ENCODE data around the gene ATRN.

ATRN gene

DNA sequence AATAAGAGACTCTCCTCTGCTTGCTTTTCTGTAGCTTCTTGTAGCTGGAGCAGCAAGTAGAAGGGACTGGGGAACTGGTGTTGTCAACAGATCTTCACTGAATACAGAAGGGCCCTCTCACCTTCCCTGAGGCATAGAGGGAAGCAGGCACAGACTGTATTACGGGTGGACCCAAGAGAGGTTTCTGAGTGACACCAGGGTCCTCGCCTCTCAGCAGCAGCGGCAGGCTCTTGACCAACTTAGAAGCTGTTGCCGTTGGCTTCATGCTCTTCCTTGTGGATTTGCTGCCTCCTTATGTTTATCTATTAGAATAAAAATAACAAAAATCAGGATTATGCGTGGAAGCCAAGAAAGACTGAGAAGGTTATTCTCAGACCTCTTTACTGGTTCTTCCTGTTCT, 160.7 kb downstream of the ATRN start:
- no peak for DNase-seq

DNA sequence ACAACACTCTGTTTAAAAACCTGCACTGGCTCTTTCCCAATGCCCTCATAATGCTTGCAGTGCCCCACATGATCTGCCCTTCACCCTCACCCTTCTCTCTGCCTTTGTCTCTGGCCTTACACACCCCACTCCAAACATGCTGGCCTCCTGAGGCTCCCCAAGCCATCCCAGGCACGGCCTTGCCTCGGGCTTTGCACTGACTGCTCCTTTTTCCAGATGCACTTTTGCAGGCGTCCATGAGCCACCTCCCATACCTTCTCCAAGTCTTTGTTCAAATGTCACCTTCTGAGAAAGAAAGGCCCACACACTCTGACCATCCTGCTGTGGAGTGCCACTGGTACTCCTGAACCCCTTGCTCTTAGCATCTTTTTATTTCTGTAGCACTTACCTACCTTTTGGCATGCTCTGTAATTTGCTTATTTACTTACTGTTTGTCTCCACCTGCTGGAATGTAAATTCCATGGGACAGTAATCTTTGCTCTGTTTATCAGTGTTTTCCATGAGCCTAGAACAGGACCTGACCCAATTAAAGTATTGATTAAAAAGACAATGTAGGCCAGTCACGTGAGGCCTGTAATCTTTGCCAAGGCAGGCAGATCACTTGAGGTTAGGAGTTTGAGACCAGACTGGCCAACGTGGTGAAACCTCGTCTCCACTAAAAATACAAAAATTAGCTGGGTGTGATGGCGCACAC, 161.6 kb downstream of the ATRN start:
- no peak for DNase-seq

DNA sequence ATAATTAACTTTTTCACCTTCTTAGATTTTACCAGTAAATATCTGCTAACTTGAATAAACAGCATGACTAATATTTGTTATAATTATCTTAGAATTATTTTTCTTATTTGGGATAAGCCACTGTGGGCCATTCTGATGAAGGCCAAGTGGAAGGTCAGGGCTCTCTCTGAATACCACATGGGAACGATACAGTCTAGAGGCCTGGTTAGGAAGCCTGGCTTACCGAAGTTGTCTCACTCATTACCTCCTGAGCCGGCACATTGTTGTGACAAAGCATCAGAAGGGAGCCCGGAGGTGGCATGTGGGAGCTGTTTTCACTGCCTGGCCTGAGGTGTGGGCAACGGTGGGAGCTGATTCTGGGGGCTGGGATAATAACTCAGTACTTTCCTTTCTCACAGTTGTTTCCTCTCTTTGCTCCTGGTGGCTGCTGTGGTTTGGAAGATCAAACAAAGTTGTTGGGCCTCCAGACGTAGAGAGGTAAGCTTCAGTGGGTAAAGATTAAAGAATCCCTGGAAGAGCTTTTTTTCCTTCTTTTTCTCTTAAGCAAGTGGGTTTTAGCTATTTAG, 163.2 kb downstream of the ATRN start:
- DNase-seq, result no peak

DNA sequence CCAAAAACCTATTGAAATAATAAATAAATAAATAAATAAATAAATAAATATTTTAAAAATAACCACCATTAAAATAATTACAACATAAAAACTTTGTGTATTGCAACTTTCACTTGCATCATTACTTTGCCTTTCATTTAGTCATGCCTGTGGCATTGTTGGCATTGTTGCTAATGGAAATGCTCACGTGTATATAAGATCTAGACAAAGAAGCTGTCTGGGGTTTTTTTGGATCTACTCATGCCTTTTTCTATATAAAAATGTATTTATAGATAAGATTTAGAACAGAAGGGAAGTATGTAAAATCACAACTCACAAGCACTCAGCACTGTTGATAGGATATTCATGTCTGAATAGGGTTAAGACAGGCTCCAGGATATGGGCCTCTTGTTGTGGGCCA, 164.5 kb downstream of the ATRN start:
- DNase-seq, result no peak

DNA sequence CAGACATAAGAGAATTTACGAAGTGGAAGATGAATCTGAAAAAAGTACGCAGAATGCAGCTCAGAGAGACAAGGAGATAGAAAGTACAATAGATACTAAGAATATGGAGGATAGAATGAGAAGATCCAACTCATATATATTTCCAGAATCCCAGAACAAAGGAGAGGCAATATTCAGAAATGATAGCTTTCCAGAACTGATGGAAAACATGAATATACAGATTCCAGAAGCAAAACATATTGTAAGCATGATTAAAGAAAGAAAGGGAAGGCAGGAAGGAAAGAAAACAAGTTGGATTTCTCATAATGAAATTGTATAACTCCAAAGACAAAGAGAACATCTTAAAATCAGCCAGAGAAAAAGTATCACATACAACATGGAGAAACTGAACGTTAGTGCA, 169.4 kb downstream of the ATRN start:
- DNase-seq, result no peak

DNA sequence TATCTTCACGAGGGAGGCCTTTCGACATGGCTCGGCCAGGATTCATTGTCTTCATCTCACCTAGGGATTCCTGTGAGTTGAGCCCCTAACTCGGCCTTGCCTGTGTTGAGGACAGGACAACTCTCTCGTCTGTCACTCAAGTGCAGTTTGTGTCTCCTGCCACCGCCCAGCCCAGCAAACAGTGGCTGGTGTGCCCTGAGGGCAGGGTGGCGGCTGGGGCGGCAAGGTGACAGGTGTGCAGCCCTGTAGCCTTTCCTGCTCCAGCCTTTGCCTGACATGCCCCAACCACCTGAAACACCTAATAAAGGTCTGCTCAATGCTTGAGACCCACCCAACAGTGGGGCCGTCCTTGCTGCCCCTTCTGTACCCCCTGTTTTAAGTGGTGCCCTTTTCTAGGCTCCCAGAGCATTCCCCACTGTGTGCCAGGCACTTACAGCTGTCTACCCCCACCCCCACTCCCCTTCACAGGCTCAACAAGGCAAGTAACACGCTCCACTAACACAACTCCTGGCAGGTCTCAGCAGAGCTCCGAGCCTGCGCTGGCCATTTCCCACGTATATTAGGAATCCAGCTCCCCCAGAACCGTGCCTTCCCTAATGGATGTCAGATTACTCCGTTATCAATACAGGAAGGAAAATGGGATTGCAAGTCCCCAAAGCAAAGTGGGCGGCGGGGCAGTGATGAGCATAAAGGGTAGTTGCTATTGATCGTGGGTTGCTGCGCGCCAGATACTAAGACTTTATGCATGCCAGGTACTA, 174.7 kb downstream of the ATRN start:
- DNase-seq, result no peak

DNA sequence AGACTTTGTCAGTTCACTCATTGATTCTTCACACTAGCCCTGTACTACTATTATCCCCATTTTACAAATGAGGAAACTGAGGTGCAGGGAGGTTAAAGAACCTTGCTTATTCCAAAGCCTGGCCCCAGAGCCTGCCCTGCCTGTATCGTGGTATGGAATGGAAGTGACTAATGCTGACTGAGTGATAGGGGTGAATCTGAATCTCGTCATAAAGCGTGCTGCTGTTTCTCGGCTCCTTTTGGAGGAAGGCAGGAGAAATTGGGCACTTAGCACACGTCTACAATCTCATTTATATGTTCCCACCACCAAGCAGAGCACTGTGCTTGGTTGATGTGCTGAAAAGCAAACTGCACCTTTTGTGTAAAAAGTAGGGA, 175.2 kb downstream of the ATRN start:
- no peak for DNase-seq

DNA sequence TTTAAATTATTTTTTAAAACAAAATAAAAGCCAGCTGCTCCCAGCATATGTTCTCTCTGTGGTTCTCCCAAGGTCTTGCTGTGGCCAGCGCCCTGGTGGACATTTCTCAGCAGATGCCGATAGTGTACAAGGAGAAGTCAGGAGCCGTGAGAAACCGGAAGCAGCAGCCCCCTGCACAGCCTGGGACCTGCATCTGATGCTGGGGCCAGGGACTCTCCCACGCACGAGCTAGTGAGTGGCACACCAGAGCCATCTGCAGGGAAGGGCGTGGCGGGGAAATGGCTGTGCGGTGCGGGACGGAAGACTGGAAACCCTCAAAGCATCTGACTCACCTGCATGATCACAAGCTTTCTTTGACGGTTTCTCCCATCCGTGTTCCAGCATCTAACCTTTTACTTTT, 175.8 kb downstream of the ATRN start:
- DNase-seq, result no peak

DNA sequence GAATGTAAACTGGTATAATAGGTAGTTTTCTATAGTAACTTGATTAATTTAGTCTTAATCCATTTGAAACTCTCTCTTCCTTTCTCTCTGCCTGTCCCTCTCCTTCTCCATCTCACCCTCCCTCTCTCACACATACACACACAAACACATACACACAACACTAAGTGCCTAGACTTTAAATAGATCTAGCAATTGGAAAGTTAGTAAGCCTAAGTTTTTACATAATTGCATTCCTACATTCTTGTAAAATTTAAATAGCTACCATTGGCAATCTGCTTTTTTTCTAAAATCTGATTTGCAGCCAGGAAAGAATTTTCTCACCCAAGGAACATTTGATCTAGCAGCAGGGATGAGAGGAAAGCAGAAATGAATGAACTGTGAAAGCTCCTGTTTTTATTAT, 176.7 kb downstream of the ATRN start:
- DNase-seq, result no peak

DNA sequence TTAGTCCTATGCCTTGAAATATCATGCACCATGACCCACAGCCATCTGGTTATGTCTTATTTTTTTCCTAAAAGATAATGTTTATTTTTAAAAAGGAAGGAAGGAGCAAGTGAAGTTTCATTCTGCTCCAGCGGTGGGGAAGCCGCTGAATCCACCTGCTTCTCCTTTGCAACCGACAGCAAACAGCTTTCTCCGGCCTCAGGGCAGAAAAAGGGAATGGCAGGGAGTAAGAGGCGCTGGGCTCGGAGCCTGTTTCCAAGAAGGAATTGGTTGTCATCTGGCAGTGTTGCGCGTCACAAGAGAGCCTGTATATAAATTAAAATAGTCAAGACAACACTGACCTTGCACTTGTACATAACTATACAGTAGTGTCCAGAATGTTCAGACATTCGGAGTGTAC, 178.1 kb downstream of the ATRN start:
- DNase-seq, result no peak

DNA sequence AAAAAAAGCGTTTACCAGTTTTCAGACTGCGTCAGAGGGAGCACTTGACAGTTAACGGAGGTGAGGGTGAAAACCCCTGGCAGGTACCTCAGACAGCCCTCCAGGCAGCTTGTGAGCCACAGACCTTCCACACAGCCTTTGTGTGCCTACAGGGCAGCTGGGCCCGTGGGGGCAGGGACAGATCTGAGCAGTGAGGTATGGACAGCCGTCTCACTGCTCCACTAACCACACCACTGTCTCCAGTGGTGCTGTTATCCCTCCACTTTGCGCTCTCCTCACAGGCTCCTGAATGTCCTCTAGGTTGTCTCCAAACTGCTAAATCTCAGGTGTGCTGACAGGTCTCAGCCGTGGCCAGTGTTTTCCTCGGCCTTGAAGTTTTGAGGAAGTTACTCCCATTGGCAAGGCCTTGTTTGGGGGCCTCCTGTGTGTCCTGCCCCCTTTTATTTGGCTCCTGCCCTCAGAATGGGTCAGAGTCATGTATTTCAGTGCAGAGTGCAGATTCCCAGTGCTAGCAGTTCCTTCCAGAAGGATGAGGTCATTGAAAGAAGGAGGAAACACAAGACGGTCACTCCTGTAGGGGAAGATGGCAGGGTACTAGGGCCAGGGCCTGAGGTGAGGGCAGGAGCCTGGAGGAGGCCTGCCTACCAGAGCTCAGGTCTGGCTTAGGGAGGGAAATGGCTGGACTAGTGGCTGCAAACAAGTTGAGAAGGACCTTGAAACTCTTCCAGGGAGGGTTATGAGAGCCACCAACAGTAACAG, 180.6 kb downstream of the ATRN start:
- DNase-seq, result peak; percentile 51

DNA sequence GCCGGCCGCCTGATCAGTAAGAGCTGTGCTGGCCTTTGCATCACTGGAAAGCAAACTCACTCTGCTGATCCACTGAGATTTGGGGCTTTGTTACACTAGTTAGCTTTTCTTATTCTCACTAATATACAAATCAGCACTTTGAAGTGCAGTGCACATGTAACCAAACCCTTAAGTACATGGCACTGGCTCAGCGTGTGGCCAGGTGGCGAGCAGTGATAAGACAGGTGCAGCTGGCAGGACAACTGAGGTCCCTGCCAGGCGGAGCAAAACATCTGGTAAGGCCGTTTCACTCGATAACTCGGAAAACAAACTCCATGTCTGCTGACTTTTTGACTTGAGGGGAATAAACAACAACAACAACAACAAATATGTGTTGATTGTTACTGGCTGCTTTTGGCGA, 181.4 kb downstream of the ATRN start:
- DNase-seq, result peak; percentile 29

DNA sequence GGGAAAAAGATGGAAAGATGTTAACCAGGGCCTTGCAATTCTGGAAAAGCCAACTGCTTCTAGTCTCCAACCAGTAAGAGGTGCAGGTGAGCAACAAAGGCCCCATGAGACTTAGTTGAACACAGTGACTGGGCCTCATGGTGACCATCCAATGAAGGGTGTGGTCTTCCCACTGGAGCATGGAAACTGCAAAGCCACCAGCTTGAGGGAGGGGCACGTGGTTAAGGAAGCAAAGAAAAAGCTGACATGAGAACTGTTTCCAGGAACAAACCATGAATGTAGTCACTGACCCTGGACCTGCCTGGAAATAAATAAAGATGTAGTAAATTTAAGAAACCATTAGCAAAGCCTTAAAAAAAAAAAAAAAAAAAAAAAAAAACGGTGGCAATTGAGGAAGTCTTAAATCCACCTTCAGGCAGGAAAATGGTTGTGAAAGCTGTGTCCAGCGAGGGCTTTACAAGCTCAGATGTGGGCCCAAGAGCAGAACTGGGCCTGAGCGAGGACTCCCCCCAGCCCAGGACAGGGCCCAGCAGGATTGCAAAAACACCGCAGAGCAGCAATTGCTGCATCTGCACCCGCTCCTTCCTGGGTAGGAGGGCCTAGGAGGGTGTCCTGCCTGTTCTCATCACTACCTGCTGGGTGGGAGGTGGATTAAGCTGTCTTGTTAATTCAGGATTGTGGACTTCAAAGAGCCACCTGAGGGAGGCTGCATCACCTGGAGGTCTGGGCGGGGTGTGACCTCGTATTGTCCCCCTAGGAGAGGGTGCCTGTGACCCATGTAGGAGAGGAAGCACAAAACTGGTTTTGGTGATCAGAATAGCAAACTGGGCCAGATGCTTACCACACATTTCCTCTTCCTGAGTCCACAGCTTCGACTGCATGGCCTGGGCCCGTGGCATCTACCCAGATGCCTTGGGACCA, 182.1 kb downstream of the ATRN start:
- DNase-seq, result no peak

DNA sequence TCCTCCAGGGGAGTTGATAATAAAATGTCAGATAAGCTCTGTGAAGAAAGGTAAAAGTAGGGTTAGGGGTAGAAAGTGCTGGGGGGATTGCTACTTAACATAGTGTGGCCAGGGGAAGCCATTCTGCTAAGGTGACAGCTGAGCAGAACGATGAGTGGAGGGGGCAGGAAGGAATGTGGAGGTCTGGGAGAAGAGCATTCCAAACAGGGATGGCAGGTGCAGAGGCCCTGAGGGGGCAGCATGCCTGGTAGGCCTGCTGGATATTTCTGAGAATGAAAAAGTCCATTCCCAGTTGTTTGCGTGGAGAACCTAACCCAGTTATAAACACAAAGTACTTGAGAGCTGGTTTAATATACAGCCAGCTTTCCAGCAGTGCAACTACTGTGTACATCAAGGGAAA, 183.1 kb downstream of the ATRN start:
- DNase-seq, result no peak

DNA sequence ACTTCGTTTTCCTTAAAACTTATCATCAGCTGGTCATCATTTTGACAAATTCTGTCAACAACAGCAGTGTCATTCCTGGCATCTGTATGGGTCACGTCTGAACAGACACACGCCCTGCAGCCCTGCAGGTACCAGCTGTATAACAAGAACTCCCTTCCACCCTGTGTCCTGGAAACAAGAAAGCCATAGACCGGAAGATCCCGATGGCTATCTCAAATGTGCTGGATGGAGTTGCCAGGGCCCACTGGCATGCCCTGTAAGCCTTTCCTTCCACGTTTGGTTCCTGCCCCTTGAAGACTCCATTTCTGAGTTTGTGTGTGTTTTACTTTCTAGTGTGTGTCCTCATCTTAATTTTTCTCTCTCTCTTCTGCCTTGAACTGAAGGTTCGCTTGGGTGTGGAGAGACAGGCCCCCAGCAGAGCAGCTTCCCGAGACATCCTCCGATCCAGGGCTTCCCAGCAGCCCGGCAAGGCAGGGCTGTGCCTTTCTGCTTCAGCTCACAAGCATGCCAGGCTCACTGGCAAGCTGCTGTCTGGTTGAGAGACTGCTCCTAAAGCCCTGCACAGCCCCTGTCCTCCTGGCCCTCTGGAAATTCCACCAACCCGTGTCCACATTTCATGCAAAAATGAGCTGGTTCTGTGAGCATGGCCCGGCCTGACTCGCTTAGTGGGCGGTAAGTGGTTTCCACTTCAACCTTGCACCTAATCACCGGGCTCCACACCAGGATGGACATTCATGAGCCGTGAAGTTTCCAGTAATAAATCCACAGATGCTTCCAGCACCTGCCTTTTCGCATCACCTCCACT, 183.7 kb downstream of the ATRN start:
- DNase-seq, result peak; percentile 61

DNA sequence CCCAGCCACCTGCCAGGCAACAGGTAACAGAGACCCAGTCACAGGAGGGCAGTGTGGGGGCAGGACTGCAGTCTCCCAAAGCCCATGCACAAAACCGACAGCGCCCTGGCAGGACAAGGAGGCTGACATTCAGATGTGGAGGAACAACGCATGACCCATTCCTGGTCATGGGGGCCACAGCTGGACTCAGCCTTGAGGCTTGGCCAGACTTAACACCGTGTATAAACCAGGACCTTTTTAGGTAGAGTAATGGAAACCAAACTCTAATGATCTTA, 184.2 kb downstream of the ATRN start:
- DNase-seq, result no peak

DNA sequence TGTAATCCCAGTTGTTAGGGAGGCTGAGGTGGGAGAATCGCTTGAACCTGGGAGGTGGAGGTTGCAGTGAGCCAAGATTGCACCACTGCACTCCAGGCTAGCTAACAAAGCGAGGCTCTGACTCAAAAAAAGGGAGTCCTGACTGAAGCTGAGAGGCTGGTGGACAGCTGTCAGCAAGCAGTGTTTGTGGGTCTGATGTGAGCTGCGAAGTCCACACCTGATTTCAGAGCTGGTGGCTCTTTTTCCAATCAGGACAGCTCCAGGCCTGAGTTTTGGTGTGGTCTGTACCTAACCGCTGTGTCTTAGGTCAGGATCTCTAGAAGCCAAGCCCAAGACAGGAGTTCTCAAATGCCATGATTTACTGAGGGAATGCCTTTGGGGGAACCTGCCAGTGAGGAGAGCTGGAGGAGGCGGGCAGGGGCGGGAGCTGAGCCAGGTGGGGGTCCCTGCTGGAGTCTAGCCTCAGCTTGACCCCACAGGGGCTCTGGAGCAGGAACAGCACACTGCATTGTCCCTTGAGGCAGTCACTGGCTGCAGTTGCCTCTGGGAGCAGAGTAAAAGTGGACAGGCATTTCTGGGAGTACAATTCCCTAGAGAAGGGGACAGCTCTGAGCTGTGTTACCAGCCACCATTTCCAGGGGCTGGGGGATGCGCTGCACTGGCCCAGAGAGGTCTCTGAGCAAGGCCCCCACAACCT, 187.3 kb downstream of the ATRN start:
- no peak for DNase-seq

DNA sequence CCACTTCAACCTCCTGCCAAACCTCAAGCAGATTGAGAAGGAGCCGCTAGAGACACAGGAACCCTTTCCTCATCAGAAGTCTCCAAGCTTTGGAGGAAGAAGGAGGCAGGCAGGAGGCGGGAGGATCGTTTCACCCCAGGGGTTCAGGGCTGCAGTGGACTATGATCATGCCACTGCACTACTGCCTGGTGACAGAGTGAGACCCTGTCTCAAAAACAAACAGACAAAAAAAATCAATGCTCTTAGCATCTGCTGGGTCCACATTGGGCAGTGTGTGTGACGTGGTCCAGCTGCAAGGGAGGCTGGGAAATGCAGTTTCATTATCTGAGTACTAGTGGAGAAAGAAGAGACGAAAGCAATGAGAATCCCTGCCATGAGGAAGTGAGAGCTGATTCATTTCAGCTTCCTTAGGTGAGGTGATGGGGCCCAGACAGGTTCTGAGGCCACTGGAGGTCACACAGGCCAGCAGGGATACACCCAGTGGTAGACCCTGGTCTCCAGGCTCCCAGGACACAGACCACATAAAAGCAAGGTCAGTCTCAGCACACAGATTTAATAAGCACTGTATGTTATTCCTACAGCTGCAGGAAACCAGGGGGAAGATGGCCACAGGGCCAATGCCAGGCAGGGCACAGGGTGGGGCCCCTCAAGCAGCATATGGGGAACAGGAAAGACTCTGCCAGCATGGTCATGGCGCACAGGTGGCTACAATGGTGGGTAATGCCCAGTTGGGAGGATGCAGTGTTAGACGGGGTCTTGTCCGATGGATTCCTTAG, 188.1 kb downstream of the ATRN start:
- DNase-seq, result no peak

DNA sequence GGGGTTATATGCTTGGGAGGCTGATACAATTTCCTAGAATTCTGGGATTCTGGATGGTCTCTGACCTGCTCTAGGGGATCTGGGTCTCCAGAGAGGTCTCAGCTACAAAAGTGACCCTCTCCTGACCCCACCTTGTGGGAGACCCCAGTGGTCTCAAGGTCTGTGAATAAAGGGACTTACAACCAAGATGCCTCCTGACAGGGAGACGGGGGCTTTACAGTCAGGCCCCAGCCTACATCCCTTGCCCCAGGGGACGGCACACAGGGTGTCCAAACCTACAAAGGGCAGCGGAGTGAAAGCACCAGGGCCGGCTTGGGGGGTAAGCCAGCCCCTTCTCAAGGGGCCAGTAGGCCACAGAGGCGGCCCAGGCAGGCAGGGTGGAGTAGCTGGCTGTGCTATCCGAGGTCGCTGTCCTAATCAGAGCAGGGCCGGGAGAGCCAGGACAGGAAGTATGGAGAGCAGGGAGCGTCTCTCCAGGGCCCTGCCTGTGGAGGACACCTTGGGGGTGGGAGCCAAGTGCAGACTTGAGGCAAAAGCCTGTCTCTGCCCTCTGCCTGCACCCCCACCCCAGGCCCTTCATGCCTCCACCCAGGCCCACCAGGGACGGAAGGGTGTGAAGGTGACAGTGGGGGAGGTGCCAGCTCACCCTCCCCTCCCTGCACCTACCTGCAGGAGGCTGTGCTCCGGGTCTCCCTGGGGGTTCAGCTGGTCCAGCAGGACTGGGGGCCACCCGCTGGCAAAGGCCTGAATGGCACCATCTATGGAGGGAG, 188.9 kb downstream of the ATRN start:
- no peak for DNase-seq

All from NCI-H774 (cell line).